ENCODE measurements around the gene PSMB3.

Gene PSMB3

GRCh38 chr17:38749223-38750043 lies 3.1 kb upstream of the PSMB3 start:
- H3K4me3 ChIP-seq (ENCODE audit: low read length): peak overlapping the region; percentile 62
- peak overlapping the region; percentile 59 for H3K9ac ChIP-seq (ENCODE audit: low read length)
- H3K27me3 ChIP-seq (ENCODE audit: control insufficient read depth, insufficient read depth, low read length): no peaks in the 10 kb centered on the region
- no peaks in the 10 kb centered on the region for H3K36me3 ChIP-seq (ENCODE audit: control insufficient read depth, insufficient read depth, low read length)
- peaks cover 35% of the 10 kb centered on the region for H3K4me1 ChIP-seq (ENCODE audit: control insufficient read depth, insufficient read depth, low read length)
- no peaks in the 10 kb centered on the region for H3K9me3 ChIP-seq (ENCODE audit: control insufficient read depth, low read length)

- peak overlapping the region; percentile 62 for H3K4me3 ChIP-seq (ENCODE audit: low read length)
- peak overlapping the region; percentile 59 for H3K9ac ChIP-seq (ENCODE audit: low read length)
- peaks cover 35% of the 10 kb centered on the region for H3K4me1 ChIP-seq (ENCODE audit: control insufficient read depth, insufficient read depth, low read length)
- no peaks in the 10 kb centered on the region for H3K9me3 ChIP-seq (ENCODE audit: control insufficient read depth, low read length)
- no peaks in the 10 kb centered on the region for H3K27me3 ChIP-seq (ENCODE audit: control insufficient read depth, insufficient read depth, low read length)
- no peaks in the 10 kb centered on the region for H3K36me3 ChIP-seq (ENCODE audit: control insufficient read depth, insufficient read depth, low read length)
Measured at GRCh38 chr17:38750044-38750311, 2.6 kb upstream of the PSMB3 start.

GRCh38 chr17:38750312-38751121 lies 2.0 kb upstream of the PSMB3 start:
- Histone ChIP-seq H3K9ac (ENCODE audit: low read length) (peak overlapping the region; percentile 59), H3K4me1 (ENCODE audit: control insufficient read depth, insufficient read depth, low read length) (peaks cover 34% of the 10 kb centered on the region), H3K4me3 (ENCODE audit: low read length) (peak overlapping the region; percentile 62), H3K36me3 (ENCODE audit: control insufficient read depth, insufficient read depth, low read length) (no peaks in the 10 kb centered on the region), H3K9me3 (ENCODE audit: control insufficient read depth, low read length) (no peaks in the 10 kb centered on the region), H3K27me3 (ENCODE audit: control insufficient read depth, insufficient read depth, low read length) (no peaks in the 10 kb centered on the region)

GRCh38 chr17:38751144-38751807 lies 1.3 kb upstream of the PSMB3 start:
- Histone ChIP-seq H3K4me1 (ENCODE audit: control insufficient read depth, insufficient read depth, low read length) (peaks cover 27% of the 10 kb centered on the region), H3K27me3 (ENCODE audit: control insufficient read depth, insufficient read depth, low read length) (no peaks in the 10 kb centered on the region), H3K9me3 (ENCODE audit: control insufficient read depth, low read length) (no peaks in the 10 kb centered on the region), H3K36me3 (ENCODE audit: control insufficient read depth, insufficient read depth, low read length) (peaks cover 5% of the 10 kb centered on the region), H3K4me3 (ENCODE audit: low read length) (no peak overlapping the region), H3K9ac (ENCODE audit: low read length) (no peak overlapping the region)

GRCh38 chr17:38751808-38752307 lies 683 bp upstream of the PSMB3 start:
- Histone ChIP-seq H3K9ac (ENCODE audit: low read length) (peak overlapping the region; percentile 65), H3K9me3 (ENCODE audit: control insufficient read depth, low read length) (no peaks in the 10 kb centered on the region), H3K4me1 (ENCODE audit: control insufficient read depth, insufficient read depth, low read length) (peaks cover 21% of the 10 kb centered on the region)

GRCh38 chr17:38753071-38753506 lies 548 bp downstream of the PSMB3 start:
- peaks cover 17% of the 10 kb centered on the region for H3K4me1 ChIP-seq (ENCODE audit: control insufficient read depth, insufficient read depth, low read length)
- H3K9ac ChIP-seq (ENCODE audit: low read length): peak overlapping the region; percentile 92
- H3K4me3 ChIP-seq (ENCODE audit: low read length): peak overlapping the region; percentile 73
- H3K36me3 ChIP-seq (ENCODE audit: control insufficient read depth, insufficient read depth, low read length): peaks cover 5% of the 10 kb centered on the region
- H3K9me3 ChIP-seq (ENCODE audit: control insufficient read depth, low read length): no peaks in the 10 kb centered on the region
- no peaks in the 10 kb centered on the region for H3K27me3 ChIP-seq (ENCODE audit: control insufficient read depth, insufficient read depth, low read length)

More at GRCh38 chr17:38751808-38752307, 683 bp upstream of the PSMB3 start:
- Histone ChIP-seq H3K36me3 (ENCODE audit: control insufficient read depth, insufficient read depth, low read length) (peaks cover 5% of the 10 kb centered on the region), H3K4me3 (ENCODE audit: low read length) (peak overlapping the region; percentile 81), H3K27me3 (ENCODE audit: control insufficient read depth, insufficient read depth, low read length) (no peaks in the 10 kb centered on the region)

GRCh38 chr17:38761612-38762011 lies 9.1 kb downstream of the PSMB3 start:
- H3K36me3 ChIP-seq (ENCODE audit: control insufficient read depth, insufficient read depth, low read length): peaks cover 7% of the 10 kb centered on the region
- H3K4me3 ChIP-seq (ENCODE audit: low read length): no peak overlapping the region
- H3K4me1 ChIP-seq (ENCODE audit: control insufficient read depth, insufficient read depth, low read length): no peaks in the 10 kb centered on the region
- no peaks in the 10 kb centered on the region for H3K9me3 ChIP-seq (ENCODE audit: control insufficient read depth, low read length)
- H3K9ac ChIP-seq (ENCODE audit: low read length): no peak overlapping the region
- H3K27me3 ChIP-seq (ENCODE audit: control insufficient read depth, insufficient read depth, low read length): no peaks in the 10 kb centered on the region

GRCh38 chr17:38762231-38762630 lies 9.7 kb downstream of the PSMB3 start:
- Histone ChIP-seq H3K4me1 (ENCODE audit: control insufficient read depth, insufficient read depth, low read length) (no peaks in the 10 kb centered on the region), H3K9me3 (ENCODE audit: control insufficient read depth, low read length) (no peaks in the 10 kb centered on the region)

GRCh38 chr17:38766341-38766740 lies 13.8 kb downstream of the PSMB3 start:
- Histone ChIP-seq H3K27me3 (ENCODE audit: control insufficient read depth, insufficient read depth, low read length) (no peaks in the 10 kb centered on the region), H3K4me1 (ENCODE audit: control insufficient read depth, insufficient read depth, low read length) (no peaks in the 10 kb centered on the region)

More at GRCh38 chr17:38762231-38762630, 9.7 kb downstream of the PSMB3 start:
- Histone ChIP-seq H3K4me3 (ENCODE audit: low read length) (no peak overlapping the region), H3K9ac (ENCODE audit: low read length) (no peak overlapping the region), H3K36me3 (ENCODE audit: control insufficient read depth, insufficient read depth, low read length) (peaks cover 7% of the 10 kb centered on the region), H3K27me3 (ENCODE audit: control insufficient read depth, insufficient read depth, low read length) (no peaks in the 10 kb centered on the region)

GRCh38 chr17:38768417-38768816 lies 15.9 kb downstream of the PSMB3 start:
- Histone ChIP-seq H3K4me3 (ENCODE audit: low read length) (no peak overlapping the region), H3K27me3 (ENCODE audit: control insufficient read depth, insufficient read depth, low read length) (no peaks in the 10 kb centered on the region), H3K36me3 (ENCODE audit: control insufficient read depth, insufficient read depth, low read length) (peaks cover 7% of the 10 kb centered on the region), H3K9ac (ENCODE audit: low read length) (peak overlapping the region; percentile 14), H3K4me1 (ENCODE audit: control insufficient read depth, insufficient read depth, low read length) (no peaks in the 10 kb centered on the region), H3K9me3 (ENCODE audit: control insufficient read depth, low read length) (no peaks in the 10 kb centered on the region)

More at GRCh38 chr17:38766341-38766740, 13.8 kb downstream of the PSMB3 start:
- Histone ChIP-seq H3K9me3 (ENCODE audit: control insufficient read depth, low read length) (no peaks in the 10 kb centered on the region), H3K36me3 (ENCODE audit: control insufficient read depth, insufficient read depth, low read length) (peaks cover 13% of the 10 kb centered on the region), H3K9ac (ENCODE audit: low read length) (no peak overlapping the region), H3K4me3 (ENCODE audit: low read length) (no peak overlapping the region)

- Histone ChIP-seq H3K9me3 (ENCODE audit: control insufficient read depth, low read length) (no peaks in the 10 kb centered on the region), H3K36me3 (ENCODE audit: control insufficient read depth, insufficient read depth, low read length) (peaks cover 7% of the 10 kb centered on the region), H3K27me3 (ENCODE audit: control insufficient read depth, insufficient read depth, low read length) (no peaks in the 10 kb centered on the region), H3K9ac (ENCODE audit: low read length) (no peak overlapping the region), H3K4me1 (ENCODE audit: control insufficient read depth, insufficient read depth, low read length) (no peaks in the 10 kb centered on the region), H3K4me3 (ENCODE audit: low read length) (no peak overlapping the region)
Measured at GRCh38 chr17:38773258-38773657, 20.7 kb downstream of the PSMB3 start.

Data from mucosa of stomach (tissue), 1 donor.